Fibroblast of lung (primary cell): ENCODE measurements around the gene ANKRD44. TPM values are rescaled to one million over a fixed set of nuclear protein-coding genes. Genes with fewer than 3 reads are reported as not detected.

ENCODE experiments used
- DNase-seq, 2 donors: peaks; one replicate each; pipeline versions ENCODE4 v3.0.0 to v3.0.0-alpha.2; 2010; ENCODE audit warnings: low read depth in 2 of 2
- H2AFZ ChIP-seq: 2 replicates; pipeline ENCODE4 v1.5.1; 2012; ENCODE audit warnings: low read length, control low read depth, inconsistent platforms
- H3K27ac ChIP-seq: 2 replicates; pipeline ENCODE4 v1.5.1; 2011; ENCODE audit warnings: low read length, control low read depth; ENCODE audit not compliant: insufficient read depth
- H3K27me3 ChIP-seq: 2 replicates; pipeline ENCODE4 v1.5.1; 2011; ENCODE audit warnings: mild to moderate bottlenecking, low read length; ENCODE audit not compliant: control insufficient read depth, insufficient read depth
- H3K36me3 ChIP-seq: 2 replicates; pipeline ENCODE4 v1.5.1; 2011; ENCODE audit warnings: low read length; ENCODE audit not compliant: control insufficient read depth, insufficient read depth
- H3K4me1 ChIP-seq: 2 replicates; pipeline ENCODE4 v1.5.1; 2011; ENCODE audit warnings: low read length; ENCODE audit not compliant: control insufficient read depth, insufficient read depth; ENCODE audit errors: extremely low read depth
- H3K4me2 ChIP-seq: 2 replicates; pipeline ENCODE4 v1.5.1; 2011; ENCODE audit warnings: low read length, control low read depth; ENCODE audit not compliant: insufficient read depth; ENCODE audit errors: extremely low read depth
- H3K4me3 ChIP-seq, 4 experiments: fragments of 200-600 bp in 1 of 4; sonication (generic) in 1 of 4; replicated peaks in 1 of 4; 2 replicates each; pipeline ENCODE4 v1.5.1; 2011 to 2016; ENCODE audit warnings: low read length in 4 of 4, low read depth in 3 of 4, mild to moderate bottlenecking in 3 of 4, control low read depth in 2 of 4, inconsistent platforms in 1 of 4, mixed read lengths in 1 of 4; ENCODE audit not compliant: insufficient read depth in 1 of 4; ENCODE audit errors: control extremely low read depth in 1 of 4
- H3K79me2 ChIP-seq: 2 replicates; pipeline ENCODE4 v1.5.1; 2012; ENCODE audit warnings: mild to moderate bottlenecking, low read length, inconsistent platforms; ENCODE audit not compliant: control insufficient read depth, insufficient read depth
- H3K9ac ChIP-seq: 2 replicates; pipeline ENCODE4 v1.5.1; 2011; ENCODE audit warnings: mild to moderate bottlenecking, low read length, control low read depth; ENCODE audit not compliant: insufficient read depth
- H3K9me3 ChIP-seq: 2 replicates; pipeline ENCODE4 v1.5.1; 2012; ENCODE audit warnings: low read depth, low read length; ENCODE audit not compliant: control insufficient read depth, insufficient read depth
- H4K20me1 ChIP-seq: 2 replicates; pipeline ENCODE4 v1.5.1; 2011; ENCODE audit warnings: low read length; ENCODE audit not compliant: control insufficient read depth, insufficient read depth; ENCODE audit errors: extremely low read depth
- CTCF ChIP-seq, 2 donors: IDR thresholded peaks in 1 of 2; conservative IDR thresholded peaks in 1 of 2; 1 replicate in 1 of 2; 2 replicates in 1 of 2; pipeline ENCODE4 v1.5.1; 2011 to 2012; ENCODE audit warnings: low read length in 2 of 2, control low read depth in 1 of 2, inconsistent platforms in 1 of 2, low read depth in 1 of 2, mild to moderate bottlenecking in 1 of 2
- EZH2 ChIP-seq: IDR thresholded peaks from 2 replicates; pipeline ENCODE4 v1.5.1; 2012; ENCODE audit warnings: low read length, control low read depth, mild to moderate bottlenecking; ENCODE audit errors: missing control alignments
- polyA plus RNA-seq, 2 donors: library from polyadenylated mRNA; depleted of rRNA in 1 of 2; stranded (reverse) in 1 of 2; unstranded in 1 of 2; fragments of >200 nt; gene quantifications; 2 replicates each; pipeline ENCODE4 v1.2.1, GENCODE V29; 2011 to 2012; ENCODE audit warnings: missing spikeins in 1 of 2
- total RNA-seq: library from RNA; depleted of rRNA; stranded (reverse); fragments of >200 nt; gene quantifications from 2 replicates; pipeline ENCODE4 v1.2.1, GENCODE V29; 2014

The ANKRD44 gene
- total and polyA plus RNA-seq, 2 donors (not counting 1 experiment from before 2014, with no cell fraction given): 7.6 to 9.7 TPM

- H3K9me3 ChIP-seq: no peaks in the 10 kb centered on the region
- DNase-seq: no peak
- no peaks in the 10 kb centered on the region for H3K79me2 ChIP-seq
- H3K36me3 ChIP-seq: no peaks in the 10 kb centered on the region
- H3K9ac ChIP-seq: no peak overlapping the region
- no peak overlapping the region for H2AFZ ChIP-seq
- H3K4me3 ChIP-seq: peak overlapping the region in 1 of 4 experiments; percentile 17
- no peaks in the 10 kb centered on the region for H4K20me1 ChIP-seq
- no peak overlapping the region for H3K27ac ChIP-seq
- H3K4me1 ChIP-seq: no peaks in the 10 kb centered on the region
- TF ChIP-seq EZH2 (no peak), CTCF (conservative IDR thresholded peaks at IDR 0.05 in 1 of 2, IDR thresholded peaks at IDR 0.05 in 1 of 2; ENCODE audit: low read depth in 1 of 2, low read length in 2 of 2) (no peak)
- H3K4me2 ChIP-seq: peak overlapping the region; percentile 18
- H3K27me3 ChIP-seq: no peaks in the 10 kb centered on the region
Observed at GRCh38 chr2:197256021-197256420, 54.6 kb downstream of the ANKRD44 start.

DNA sequence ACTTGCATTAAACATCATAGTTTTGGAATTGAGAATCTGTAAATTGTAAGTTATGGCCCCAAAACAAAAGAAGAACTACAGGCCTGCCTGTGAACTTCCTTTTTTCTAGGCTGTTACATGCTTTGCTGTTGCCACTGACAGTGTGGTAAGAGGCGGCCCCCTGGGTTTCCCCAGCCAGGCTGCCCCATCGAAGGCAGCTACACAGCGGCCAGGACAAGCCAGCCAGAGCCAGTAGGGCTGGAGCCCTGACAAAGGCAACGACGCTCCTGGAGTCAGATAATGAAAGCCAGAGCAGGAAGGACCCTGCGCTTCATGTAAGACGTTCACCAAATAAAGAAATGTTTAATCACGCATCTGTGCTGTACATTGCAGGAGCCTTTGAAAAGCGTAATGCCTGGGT lies 55.0 kb downstream of the ANKRD44 start:
- no peaks in the 10 kb centered on the region for H3K9me3 ChIP-seq
- no peaks in the 10 kb centered on the region for H3K27me3 ChIP-seq
- no peaks in the 10 kb centered on the region for H3K4me1 ChIP-seq
- no peak overlapping the region for H2AFZ ChIP-seq
- no peaks in the 10 kb centered on the region for H3K79me2 ChIP-seq
- no peaks in the 10 kb centered on the region for H4K20me1 ChIP-seq
- no peaks in the 10 kb centered on the region for H3K36me3 ChIP-seq
- DNase-seq: peak; percentile 47 to 58
- H3K27ac ChIP-seq: no peak overlapping the region
- no peak overlapping the region for H3K9ac ChIP-seq
- TF ChIP-seq CTCF (conservative IDR thresholded peaks at IDR 0.05 in 1 of 2, IDR thresholded peaks at IDR 0.05 in 1 of 2; ENCODE audit: low read depth in 1 of 2, low read length in 2 of 2) (no peak), EZH2 (no peak)
- peak overlapping the region in 1 of 4 experiments; percentile 17 for H3K4me3 ChIP-seq
- H3K4me2 ChIP-seq: peak overlapping the region; percentile 13

DNA sequence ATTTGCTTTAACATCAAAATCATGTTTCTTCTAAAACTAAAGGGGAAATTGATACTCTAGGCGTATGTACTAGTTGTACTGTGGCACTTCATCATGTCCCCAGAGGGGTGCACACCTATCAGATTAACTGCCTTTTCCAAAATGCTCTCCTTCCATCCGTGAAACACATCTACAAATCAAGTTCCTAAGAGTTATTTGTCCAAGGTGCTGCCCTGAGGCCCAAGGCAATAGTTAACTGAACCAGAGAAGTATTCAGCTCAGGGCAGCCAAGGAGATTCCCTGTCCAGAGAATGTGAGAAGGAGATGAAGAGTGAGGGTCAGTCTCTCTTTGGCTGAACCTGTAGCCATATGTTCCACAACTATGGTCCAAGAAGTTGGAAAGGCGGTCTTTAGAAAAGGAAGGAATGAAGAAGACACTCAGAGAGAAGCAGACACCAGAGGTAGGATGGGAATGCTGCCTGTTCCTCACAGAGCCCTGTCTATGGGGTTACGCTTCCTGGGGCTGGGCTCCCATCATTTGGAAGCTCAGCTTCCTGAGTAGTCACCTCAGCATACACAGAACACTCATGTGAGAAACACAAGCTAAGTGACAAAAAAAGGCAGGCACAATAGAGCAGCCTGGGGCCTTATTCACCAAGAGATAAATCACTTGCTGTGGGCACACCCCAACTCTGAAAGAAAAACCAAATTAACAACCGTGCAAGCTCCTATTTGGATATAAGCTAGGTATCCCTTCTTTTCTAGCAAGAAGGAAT lies 55.6 kb downstream of the ANKRD44 start:
- no peak overlapping the region for H3K27ac ChIP-seq
- no peaks in the 10 kb centered on the region for H4K20me1 ChIP-seq
- no peak for DNase-seq
- H3K4me3 ChIP-seq: no peak overlapping the region
- H3K27me3 ChIP-seq: no peaks in the 10 kb centered on the region
- TF ChIP-seq EZH2 (no peak), CTCF (conservative IDR thresholded peaks at IDR 0.05 in 1 of 2, IDR thresholded peaks at IDR 0.05 in 1 of 2; ENCODE audit: low read depth in 1 of 2, low read length in 2 of 2) (no peak)
- H3K9ac ChIP-seq: no peak overlapping the region
- no peak overlapping the region for H2AFZ ChIP-seq
- no peak overlapping the region for H3K4me2 ChIP-seq
- H3K4me1 ChIP-seq: no peaks in the 10 kb centered on the region
- H3K79me2 ChIP-seq: no peaks in the 10 kb centered on the region
- no peaks in the 10 kb centered on the region for H3K9me3 ChIP-seq
- no peaks in the 10 kb centered on the region for H3K36me3 ChIP-seq
